ENCODE data around the gene TEX12.

Gene TEX12

GRCh38 chr11:112167145-112167544 is at the start of gene TEX12:
TSS of gene TEX12 (plus strand) at chr11:112167372. CDS start at chr11:112169269, 1,897 bp downstream.
- TF ChIP-seq USF1 (IDR thresholded peaks at IDR 0.05) (no peak), NFIC (IDR thresholded peaks at IDR 0.05) (no peak), CEBPB (IDR thresholded peaks at IDR 0.05) (no peak), TAF1 (IDR thresholded peaks at IDR 0.05; ENCODE audit: low read depth) (no peak), EP300 (IDR thresholded peaks at IDR 0.05; ENCODE audit: borderline replicate concordance) (no peak)

- TF ChIP-seq TAF1 (IDR thresholded peaks at IDR 0.05; ENCODE audit: low read depth) (no peak), EGR1 (IDR thresholded peaks at IDR 0.05) (no peak), YY1 (IDR thresholded peaks at IDR 0.05; ENCODE audit: low read depth) (no peak), RAD21 (IDR thresholded peaks at IDR 0.05; ENCODE audit: low read depth) (no peak)
These were observed 49.0 kb upstream of the TEX12 start for GRCh38 chr11:112118176-112118575.

- TF ChIP-seq FOXM1 (IDR thresholded peaks at IDR 0.05; ENCODE audit: borderline replicate concordance, low read depth) (no peak), REST (IDR thresholded peaks at IDR 0.05; ENCODE audit: low read depth) (no peak), YY1 (IDR thresholded peaks at IDR 0.05; ENCODE audit: low read depth) (no peak), NFIC (IDR thresholded peaks at IDR 0.05) (no peak), EGR1 (IDR thresholded peaks at IDR 0.05) (no peak), ZBTB7A (IDR thresholded peaks at IDR 0.05; ENCODE audit: low read depth) (no peak), RAD21 (IDR thresholded peaks at IDR 0.05; ENCODE audit: low read depth) (no peak), TAF1 (IDR thresholded peaks at IDR 0.05; ENCODE audit: low read depth) (no peak), TEAD4 (IDR thresholded peaks at IDR 0.05) (no peak), MAX (IDR thresholded peaks at IDR 0.05) (no peak), EP300 (IDR thresholded peaks at IDR 0.05; ENCODE audit: borderline replicate concordance) (no peak), CEBPB (IDR thresholded peaks at IDR 0.05) (no peak), CREB1 (IDR thresholded peaks at IDR 0.05; ENCODE audit: low read depth) (no peak)
These were observed 45.1 kb upstream of the TEX12 start for GRCh38 chr11:112121981-112122615.

GRCh38 chr11:112123129-112123528 is 44.0 kb upstream of the TEX12 start:
- TF ChIP-seq TEAD4 (IDR thresholded peaks at IDR 0.05), result no peak
- no peak for TF ChIP-seq RAD21 (IDR thresholded peaks at IDR 0.05; ENCODE audit: low read depth)
- TF ChIP-seq USF1 (IDR thresholded peaks at IDR 0.05), result no peak
- no peak for TF ChIP-seq EP300 (IDR thresholded peaks at IDR 0.05; ENCODE audit: borderline replicate concordance)
- no peak for TF ChIP-seq NFIC (IDR thresholded peaks at IDR 0.05)

GRCh38 chr11:112127056-112127455 is 40.1 kb upstream of the TEX12 start:
- no peak for TF ChIP-seq FOXM1 (IDR thresholded peaks at IDR 0.05; ENCODE audit: borderline replicate concordance, low read depth)
- TF ChIP-seq CEBPB (IDR thresholded peaks at IDR 0.05), result no peak
- TF ChIP-seq EGR1 (IDR thresholded peaks at IDR 0.05), result no peak
- no peak for TF ChIP-seq MAX (IDR thresholded peaks at IDR 0.05)
- no peak for TF ChIP-seq ZBTB7A (IDR thresholded peaks at IDR 0.05; ENCODE audit: low read depth)
- TF ChIP-seq NFIC (IDR thresholded peaks at IDR 0.05), result no peak
- TF ChIP-seq REST (IDR thresholded peaks at IDR 0.05; ENCODE audit: low read depth), result no peak
- TF ChIP-seq RAD21 (IDR thresholded peaks at IDR 0.05; ENCODE audit: low read depth), result no peak
- no peak for TF ChIP-seq EP300 (IDR thresholded peaks at IDR 0.05; ENCODE audit: borderline replicate concordance)
- TF ChIP-seq TAF1 (IDR thresholded peaks at IDR 0.05; ENCODE audit: low read depth), result no peak
- TF ChIP-seq USF1 (IDR thresholded peaks at IDR 0.05), result no peak
- no peak for TF ChIP-seq CREB1 (IDR thresholded peaks at IDR 0.05; ENCODE audit: low read depth)
- no peak for TF ChIP-seq TCF12 (IDR thresholded peaks at IDR 0.05; ENCODE audit: low read depth)
- TF ChIP-seq YY1 (IDR thresholded peaks at IDR 0.05; ENCODE audit: low read depth), result no peak
- no peak for TF ChIP-seq TEAD4 (IDR thresholded peaks at IDR 0.05)
